Measurements from ENCODE around the gene ASPSCR1. TPM values are rescaled to one million over a fixed set of nuclear protein-coding genes. Genes with fewer than 3 reads are reported as not detected.

ASPSCR1 gene
- polyA plus RNA-seq, 1 donor from 2014 or later, result 30.8 TPM

DNA sequence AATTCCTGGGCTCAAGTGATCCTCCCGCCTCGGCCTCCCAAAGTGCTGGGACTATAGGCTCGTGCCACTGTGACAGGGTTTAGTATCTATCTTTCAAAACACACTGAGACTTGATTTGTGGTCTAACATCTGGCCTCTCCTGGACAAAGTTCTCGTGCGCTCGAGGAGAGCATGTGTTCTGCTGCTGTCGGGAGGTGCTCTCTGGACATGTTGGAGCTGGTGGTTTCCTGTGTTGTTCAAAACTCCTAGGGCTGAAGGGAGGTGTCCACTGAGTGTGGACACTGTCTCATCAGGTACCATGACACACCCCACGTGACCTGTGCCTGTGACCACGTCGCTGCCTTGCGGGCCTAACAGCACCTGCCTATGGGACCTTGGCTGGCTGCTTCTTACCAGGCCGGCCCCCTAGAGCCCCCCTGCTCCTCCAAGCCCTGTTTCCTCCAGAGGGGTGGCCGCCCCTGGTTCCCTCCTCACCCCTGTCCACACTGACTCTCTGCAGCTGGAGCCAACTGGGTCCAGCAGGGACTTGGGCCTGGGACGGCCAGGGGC lies 68.6 kb downstream of the ASPSCR1 start:
- no peaks in the 10 kb centered on the region for H3K27me3 Mint-ChIP-seq
- H3K9me3 Mint-ChIP-seq, result no peaks in the 10 kb centered on the region
- peak overlapping the region in 1 of 3 donors; percentile 75 for H3K27ac Mint-ChIP-seq
- H3K36me3 Mint-ChIP-seq, result no peaks in the 10 kb centered on the region
- H3K4me3 Mint-ChIP-seq, result peak overlapping the region in 1 of 4 donors; percentile 51
- H3K4me1 Mint-ChIP-seq, result peaks cover 0 to 3% (median 0%) of the 10 kb centered on the region in 3 donors

DNA sequence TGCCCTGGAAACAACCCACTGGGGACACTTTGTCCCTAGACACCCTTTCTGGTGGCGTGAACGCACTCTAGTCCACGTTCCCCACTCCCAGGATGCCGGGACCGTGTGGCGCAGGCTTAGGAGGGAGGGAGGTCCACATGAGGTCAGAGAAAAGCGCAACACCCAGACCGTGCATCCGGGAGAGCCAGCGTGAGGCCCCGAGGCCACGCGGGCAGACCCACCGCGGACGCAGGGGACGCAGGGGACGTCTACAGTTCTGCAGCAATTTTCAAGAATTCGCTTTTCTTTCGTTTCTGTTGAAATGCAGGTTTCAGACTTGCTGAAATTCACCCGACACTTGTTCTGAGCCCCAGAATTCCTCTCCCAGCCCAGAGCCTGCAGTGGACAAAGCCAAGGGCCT lies 69.5 kb downstream of the ASPSCR1 start:
- Mint-ChIP-seq H3K36me3 (no peaks in the 10 kb centered on the region), H3K4me3 (peak overlapping the region in 2 of 4 donors; percentile 28 to 51), H3K27ac (peak overlapping the region in 1 of 3 donors; percentile 51), H3K27me3 (no peaks in the 10 kb centered on the region), H3K9me3 (no peaks in the 10 kb centered on the region), H3K4me1 (peaks cover 0 to 3% (median 0%) of the 10 kb centered on the region in 3 donors)

DNA sequence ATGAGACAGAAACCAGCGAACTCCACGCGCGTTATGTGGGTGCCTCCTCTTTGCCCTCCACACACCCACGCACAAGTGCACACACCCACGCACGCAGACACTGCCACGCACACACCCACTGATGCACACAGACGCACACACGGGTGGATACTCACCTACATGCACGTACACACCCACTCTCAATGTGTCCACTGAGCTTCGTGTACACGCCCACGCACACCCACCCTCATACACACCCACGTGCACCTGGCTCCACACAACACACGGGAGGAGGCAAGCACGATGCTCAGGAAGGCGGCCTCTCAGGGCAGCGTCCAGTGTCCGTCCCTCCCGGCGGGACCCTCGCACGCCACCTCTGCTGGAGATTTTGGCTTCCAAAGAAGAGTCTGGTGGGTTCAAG lies 70.0 kb downstream of the ASPSCR1 start:
- Mint-ChIP-seq H3K36me3 (no peaks in the 10 kb centered on the region), H3K9me3 (no peaks in the 10 kb centered on the region), H3K27ac (peak overlapping the region in 1 of 3 donors; percentile 51), H3K4me3 (peak overlapping the region in 2 of 4 donors; percentile 14 to 16), H3K27me3 (no peaks in the 10 kb centered on the region), H3K4me1 (peaks cover 0 to 3% (median 0%) of the 10 kb centered on the region in 3 donors)

DNA sequence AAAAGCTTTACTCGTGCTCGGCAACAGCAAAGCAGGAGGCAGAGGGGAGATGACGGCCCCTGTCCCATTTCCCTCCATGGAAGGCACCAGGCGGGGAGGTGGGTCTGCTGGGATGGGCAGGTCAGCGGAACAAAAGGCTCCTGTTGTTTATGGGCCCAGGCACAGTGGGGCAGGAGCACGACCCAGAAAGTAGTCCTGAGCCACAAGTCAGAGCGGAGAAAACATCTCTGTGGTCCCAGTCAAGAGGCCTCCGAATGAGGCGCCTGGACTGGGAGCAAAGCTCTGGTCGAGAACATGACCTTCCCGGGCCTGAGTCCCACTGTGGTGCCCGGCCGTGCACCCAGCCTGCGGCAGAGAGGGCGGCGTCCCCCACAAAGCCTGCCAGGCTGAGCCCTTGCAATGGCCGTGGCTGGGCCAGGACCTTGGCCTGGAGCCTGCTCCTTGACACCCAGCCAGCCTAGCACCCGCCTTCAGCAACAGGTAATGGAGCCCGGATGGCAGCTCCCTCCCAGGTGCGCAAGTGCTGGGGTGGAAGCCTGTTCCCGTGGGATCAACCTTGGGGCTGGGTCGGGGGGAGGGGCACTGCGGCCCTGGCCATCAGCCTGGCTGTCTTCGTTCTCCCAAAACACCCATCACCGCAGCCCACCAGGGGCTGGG lies 70.6 kb downstream of the ASPSCR1 start:
- no peaks in the 10 kb centered on the region for H3K36me3 Mint-ChIP-seq

DNA sequence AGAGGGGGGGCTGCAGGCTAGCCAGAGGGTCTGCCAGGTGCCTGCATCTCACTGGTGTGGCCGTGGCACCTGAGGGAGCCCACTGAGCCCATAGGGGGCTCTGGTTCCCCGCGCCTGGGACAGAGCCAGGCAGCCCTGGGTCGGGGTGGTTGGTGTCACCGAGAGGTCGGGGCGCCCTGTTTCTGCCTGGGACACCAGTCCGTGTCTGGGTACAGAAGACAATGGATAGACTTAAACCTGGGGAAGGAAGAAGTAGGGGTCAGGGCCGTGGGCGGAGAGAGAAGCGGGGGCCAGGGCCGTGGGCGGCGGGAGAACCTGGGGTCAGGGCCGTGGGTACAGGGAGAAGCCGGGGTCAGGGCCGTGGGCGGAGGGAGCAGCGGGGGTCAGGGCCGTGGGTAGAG lies 71.1 kb downstream of the ASPSCR1 start:
- Mint-ChIP-seq H3K4me3 (no peak overlapping the region), H3K27me3 (no peaks in the 10 kb centered on the region), H3K4me1 (peaks cover 0 to 4% (median 3%) of the 10 kb centered on the region in 3 donors), H3K9me3 (no peaks in the 10 kb centered on the region), H3K36me3 (no peaks in the 10 kb centered on the region), H3K27ac (no peak overlapping the region)

More for the DNA sequence above, 70.6 kb downstream of the ASPSCR1 start:
- Mint-ChIP-seq H3K4me1 (peaks cover 0 to 4% (median 3%) of the 10 kb centered on the region in 3 donors), H3K9me3 (no peaks in the 10 kb centered on the region), H3K27me3 (no peaks in the 10 kb centered on the region), H3K4me3 (peak overlapping the region in 2 of 4 donors; percentile 14 to 58), H3K27ac (no peak overlapping the region)

DNA sequence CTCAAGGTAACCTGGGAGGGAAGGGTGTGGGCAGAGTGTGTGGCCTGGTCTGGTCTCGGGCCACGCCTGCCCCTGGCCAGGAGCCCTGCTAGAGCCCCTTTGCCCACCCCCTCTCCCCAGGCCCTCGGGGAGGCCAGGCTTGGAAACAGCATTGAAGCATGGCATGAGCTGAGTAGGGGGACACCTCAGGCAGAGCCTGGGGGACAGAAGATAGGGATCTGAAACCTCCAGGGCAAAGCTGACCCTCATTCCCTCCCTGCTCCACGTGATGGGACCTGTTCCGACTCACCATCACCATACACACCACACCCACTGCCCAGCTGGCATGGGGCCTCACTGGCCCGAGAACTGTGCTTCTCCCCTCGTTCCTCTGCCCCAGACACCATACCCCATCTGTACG lies 71.7 kb downstream of the ASPSCR1 start:
- H3K4me1 Mint-ChIP-seq, result peaks cover 0 to 4% (median 3%) of the 10 kb centered on the region in 3 donors
- no peak overlapping the region for H3K27ac Mint-ChIP-seq
- no peaks in the 10 kb centered on the region for H3K36me3 Mint-ChIP-seq
- peak overlapping the region in 3 of 4 donors; percentile 32 to 68 (median 47) for H3K4me3 Mint-ChIP-seq
- H3K9me3 Mint-ChIP-seq, result no peaks in the 10 kb centered on the region
- H3K27me3 Mint-ChIP-seq, result no peaks in the 10 kb centered on the region

DNA sequence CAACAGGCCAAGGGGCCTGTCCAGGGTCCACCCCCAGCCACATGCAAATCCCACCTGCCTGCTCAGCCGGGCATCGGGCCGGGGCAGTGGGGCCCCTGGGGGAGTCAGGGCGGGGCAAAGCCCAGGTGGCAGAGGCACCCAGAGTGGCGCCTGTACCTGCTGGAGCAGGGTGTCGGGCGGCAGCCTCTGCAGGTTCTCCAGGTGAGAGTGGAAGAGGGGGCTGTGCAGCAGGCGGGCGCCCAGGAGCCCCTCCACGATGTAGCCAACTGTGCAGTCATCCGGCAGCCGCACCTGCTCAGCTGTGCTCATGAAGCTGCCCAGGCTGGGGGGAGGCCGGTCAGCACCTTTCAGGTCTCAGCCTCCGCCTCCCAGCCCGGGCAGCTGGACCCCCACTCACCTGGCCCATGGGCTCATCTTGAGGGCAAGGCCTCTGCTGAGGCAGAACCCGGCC lies 72.1 kb downstream of the ASPSCR1 start:
- no peak overlapping the region for H3K27ac Mint-ChIP-seq
- peaks cover 0 to 4% (median 3%) of the 10 kb centered on the region in 3 donors for H3K4me1 Mint-ChIP-seq
- H3K36me3 Mint-ChIP-seq, result no peaks in the 10 kb centered on the region
- H3K27me3 Mint-ChIP-seq, result no peaks in the 10 kb centered on the region
- H3K9me3 Mint-ChIP-seq, result no peaks in the 10 kb centered on the region
- peak overlapping the region in 3 of 4 donors; percentile 32 to 55 (median 47) for H3K4me3 Mint-ChIP-seq

DNA sequence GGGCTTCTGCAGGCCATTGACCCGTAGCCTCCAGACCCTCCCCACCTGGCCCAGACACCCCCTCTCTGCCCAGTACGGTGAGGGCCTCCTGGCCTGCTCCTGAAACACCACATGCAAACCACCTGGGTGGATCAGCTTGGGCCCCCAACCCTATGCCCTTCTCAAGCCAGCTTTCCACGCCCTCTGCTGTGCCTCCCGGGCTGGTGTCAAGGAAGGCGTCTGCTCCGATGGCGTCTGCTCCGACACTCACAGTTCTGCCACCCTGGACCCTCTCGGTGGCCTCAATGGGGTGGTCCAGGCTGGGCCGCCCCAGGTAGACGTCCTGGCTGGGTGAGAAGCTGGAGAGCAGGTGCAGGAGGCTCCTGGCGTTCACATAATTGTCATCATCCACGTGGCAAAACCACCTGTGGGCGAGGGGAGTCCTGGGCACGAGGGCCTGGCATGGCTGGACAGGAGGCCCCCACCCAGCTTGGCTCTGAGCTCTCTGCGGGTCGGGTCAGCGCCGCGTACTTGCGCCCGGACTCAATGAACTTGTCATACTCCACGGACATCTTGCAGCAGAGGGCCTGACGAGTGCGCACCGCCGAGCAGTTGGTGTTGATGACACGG lies 72.8 kb downstream of the ASPSCR1 start:
- H3K27ac Mint-ChIP-seq, result peak overlapping the region in 1 of 3 donors; percentile 29
- H3K27me3 Mint-ChIP-seq, result no peaks in the 10 kb centered on the region
- no peaks in the 10 kb centered on the region for H3K36me3 Mint-ChIP-seq
- H3K4me3 Mint-ChIP-seq, result peak overlapping the region; percentile 55 to 87 (median 76)
- peaks cover 0 to 5% (median 3%) of the 10 kb centered on the region in 3 donors for H3K4me1 Mint-ChIP-seq
- no peaks in the 10 kb centered on the region for H3K9me3 Mint-ChIP-seq

DNA sequence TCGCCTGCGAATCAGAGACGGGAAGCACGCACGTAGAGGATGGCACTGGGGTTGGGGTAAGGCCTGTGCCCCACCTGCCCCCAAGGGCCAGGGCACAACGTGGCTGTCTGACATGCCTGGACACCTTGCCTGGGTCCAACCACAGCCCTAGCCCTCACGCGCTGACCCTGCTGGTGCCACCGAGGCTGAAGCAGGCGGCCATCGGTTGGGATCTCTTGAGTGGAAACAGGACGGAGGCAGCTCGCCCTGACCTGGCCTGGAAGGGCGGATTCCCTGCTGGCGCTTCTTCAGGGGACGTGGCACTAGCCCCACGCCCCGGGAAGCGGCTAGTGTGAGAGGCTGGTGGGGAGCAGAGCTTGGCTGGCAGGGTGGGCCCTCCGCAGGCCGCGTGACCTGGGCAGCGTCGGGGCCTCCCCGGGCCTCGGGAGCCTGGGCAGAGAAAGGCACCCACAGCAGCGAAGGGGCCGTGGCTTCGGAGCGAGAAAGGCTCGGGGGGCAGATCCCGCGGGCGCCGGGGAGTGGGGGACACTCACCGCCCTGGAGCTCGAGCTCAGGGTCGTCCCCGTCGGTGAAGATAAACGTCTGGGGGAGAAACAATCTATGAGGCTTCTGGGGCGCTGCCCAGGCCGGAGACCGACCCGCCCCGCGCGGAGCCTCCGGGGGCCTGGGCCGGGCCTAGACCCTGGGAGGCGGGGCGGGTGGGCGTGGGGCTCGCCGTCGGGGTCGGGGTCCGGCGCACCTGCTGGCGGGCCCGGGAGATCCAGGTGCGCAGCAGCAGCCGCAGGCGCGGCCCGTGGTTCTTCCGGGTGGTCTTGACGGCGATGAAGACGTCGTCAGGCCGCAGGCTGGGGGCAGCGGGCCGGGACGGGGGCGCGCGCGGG lies 73.6 kb downstream of the ASPSCR1 start:
- Mint-ChIP-seq H3K36me3 (no peaks in the 10 kb centered on the region), H3K4me1 (peaks cover 0 to 5% (median 3%) of the 10 kb centered on the region in 3 donors), H3K4me3 (peak overlapping the region; percentile 55 to 87 (median 76)), H3K9me3 (no peaks in the 10 kb centered on the region), H3K27me3 (no peaks in the 10 kb centered on the region), H3K27ac (no peak overlapping the region)

DNA sequence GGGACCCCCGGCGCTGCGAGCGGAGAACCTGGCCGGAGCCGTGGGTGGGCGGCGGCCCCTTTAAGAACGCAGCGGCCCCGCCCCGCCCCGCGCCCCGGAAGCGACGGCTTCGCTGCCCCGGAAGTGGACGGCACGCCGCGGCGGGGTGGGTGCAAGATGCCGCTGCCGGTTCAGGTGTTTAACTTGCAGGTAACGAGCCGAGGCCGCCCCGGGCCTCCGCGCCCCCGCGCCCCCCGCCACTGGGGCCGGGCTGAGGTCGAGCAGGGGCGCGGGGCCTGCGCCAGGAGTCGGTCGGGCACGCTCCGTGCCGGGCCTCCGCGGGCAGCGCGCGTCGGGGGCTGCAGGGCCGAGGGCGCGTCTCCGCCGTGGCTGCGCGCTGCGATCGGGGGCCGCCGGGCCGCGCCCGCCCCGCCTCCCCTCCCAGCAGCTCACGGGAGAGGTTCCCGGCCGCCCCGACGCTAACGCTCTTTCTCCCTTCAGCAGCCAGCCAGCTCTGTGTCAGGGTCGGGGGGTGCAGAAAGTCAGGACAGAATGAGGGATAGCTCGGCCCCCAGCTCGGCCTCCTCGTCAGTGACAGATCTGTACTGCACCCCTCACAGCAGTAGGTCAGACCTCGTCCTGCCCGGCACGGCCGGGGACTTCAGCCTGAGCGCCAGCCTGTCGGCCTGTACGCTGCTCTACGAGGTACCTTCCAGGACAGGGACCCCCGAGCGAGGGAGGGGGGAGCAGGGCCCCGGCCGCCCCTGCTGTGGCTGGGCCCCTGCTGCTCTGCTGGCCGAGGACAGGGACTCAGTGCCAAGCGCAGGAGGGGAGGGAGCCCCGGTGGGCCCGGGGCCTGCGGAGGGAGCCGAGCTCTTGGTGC lies 74.6 kb downstream of the ASPSCR1 start, which contains the start of the genes GPS1 and RFNG:
TSS of gene GPS1 (plus strand) at position 123 of the 862 bp plus-strand sequence. CDS start at position 157, 34 bp downstream.
TSS of gene RFNG (minus strand) at position 36 of the 862 bp plus-strand sequence. CDS start 45 bp downstream, outside the sequence.
- Mint-ChIP-seq H3K27ac (peak within 1 kb of the TSS in 1 of 3 donors; percentile 82), H3K4me3 (peak within 1 kb of the TSS; percentile 75 to 91 (median 84)), H3K4me1 (peaks cover 0 to 5% (median 3%) of the 10 kb centered on the region in 3 donors)

DNA sequence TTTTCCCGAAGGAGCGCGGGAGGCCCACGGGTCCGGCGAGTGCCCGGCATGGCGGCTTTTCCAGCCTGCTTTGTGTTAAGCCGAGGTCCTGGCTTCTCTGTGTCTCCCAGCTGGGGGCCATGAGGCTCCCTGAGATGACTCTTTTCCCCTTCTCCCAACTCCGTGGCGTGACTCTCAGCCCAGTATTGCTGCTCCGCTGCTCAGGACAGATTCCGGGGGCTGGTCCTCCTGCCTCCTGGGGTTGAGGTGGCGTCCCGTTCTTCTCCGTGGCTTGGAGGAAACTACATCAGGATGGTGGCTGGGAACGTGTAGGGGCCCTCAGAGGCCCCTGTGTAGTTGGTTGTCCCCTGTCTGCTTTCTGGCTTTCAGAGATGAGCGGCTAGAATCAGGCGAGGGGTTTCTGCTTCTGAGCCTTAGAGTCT lies 75.2 kb downstream of the ASPSCR1 start:
- Mint-ChIP-seq H3K9me3 (no peaks in the 10 kb centered on the region), H3K36me3 (no peaks in the 10 kb centered on the region), H3K27me3 (no peaks in the 10 kb centered on the region), H3K27ac (no peak overlapping the region), H3K4me3 (peak overlapping the region; percentile 75 to 84 (median 79)), H3K4me1 (peaks cover 0 to 5% (median 3%) of the 10 kb centered on the region in 3 donors)

More for the DNA sequence above, 74.6 kb downstream of the ASPSCR1 start, which contains the start of the genes GPS1 and RFNG:
- H3K36me3 Mint-ChIP-seq, result no peaks in the 10 kb centered on the region
- H3K9me3 Mint-ChIP-seq, result no peaks in the 10 kb centered on the region
- no peaks in the 10 kb centered on the region for H3K27me3 Mint-ChIP-seq

DNA sequence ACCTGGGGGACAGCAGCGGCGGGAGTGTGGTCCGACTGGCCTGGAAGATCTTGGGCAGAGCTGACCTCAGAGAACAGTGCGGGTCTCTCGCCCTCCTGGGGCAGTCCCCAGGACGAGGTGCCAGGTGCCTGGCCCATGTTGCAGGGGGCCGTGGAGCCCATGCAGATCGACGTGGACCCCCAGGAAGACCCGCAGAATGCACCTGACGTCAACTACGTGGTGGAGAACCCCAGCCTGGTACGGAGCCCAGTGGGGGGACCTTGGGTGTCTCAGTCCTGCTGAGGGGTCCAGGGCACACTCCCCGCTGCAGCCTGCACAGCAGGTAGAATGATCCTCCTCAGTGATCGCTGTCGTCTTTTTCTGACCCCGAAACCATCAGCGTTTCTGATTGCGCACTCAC lies 75.7 kb downstream of the ASPSCR1 start:
- Mint-ChIP-seq H3K4me1 (peaks cover 0 to 5% (median 3%) of the 10 kb centered on the region in 3 donors), H3K27me3 (no peaks in the 10 kb centered on the region), H3K9me3 (no peaks in the 10 kb centered on the region), H3K4me3 (peak overlapping the region; percentile 75 to 84 (median 79)), H3K36me3 (no peaks in the 10 kb centered on the region), H3K27ac (peak overlapping the region in 1 of 3 donors; percentile 51)

DNA sequence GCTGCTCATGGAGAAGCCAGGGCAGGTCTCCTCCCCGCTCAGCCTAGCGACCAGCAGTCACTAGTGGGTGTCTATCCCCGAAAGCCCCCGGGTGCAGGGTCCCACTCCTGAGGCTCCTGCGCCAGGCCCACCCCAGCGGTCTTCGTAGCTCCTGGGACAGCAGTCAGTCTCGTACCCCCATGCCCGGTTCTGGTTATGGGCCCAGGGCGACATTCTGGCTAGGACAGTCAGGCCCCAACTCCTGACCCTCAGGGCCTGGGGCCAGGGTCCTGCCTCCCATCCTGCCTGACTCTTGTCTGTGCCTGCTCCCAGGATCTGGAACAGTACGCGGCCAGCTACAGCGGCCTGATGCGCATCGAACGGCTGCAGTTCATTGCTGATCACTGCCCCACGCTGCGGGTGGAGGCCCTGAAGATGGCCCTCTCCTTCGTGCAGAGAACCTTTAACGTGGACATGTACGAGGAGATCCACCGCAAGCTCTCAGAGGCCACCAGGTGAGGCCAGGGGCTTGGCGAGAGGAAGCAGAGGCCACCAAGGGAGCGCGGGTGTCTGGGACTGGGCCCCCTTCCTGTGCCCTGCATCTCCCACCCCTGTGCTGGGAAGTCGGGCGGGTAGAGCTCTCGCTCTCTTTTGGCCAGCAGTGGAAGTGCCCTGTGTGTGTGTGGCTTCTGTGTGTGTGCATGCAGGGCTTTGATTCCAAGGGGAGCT lies 76.3 kb downstream of the ASPSCR1 start:
- H3K9me3 Mint-ChIP-seq, result no peaks in the 10 kb centered on the region

More for the DNA sequence above, 76.3 kb downstream of the ASPSCR1 start:
- Mint-ChIP-seq H3K27ac (peak overlapping the region in 1 of 3 donors; percentile 51), H3K27me3 (no peaks in the 10 kb centered on the region), H3K4me1 (peaks cover 0 to 5% (median 3%) of the 10 kb centered on the region in 3 donors), H3K4me3 (peak overlapping the region; percentile 75 to 84 (median 79)), H3K36me3 (no peaks in the 10 kb centered on the region)

All from IgD-negative memory B cell (primary cell).